ENCODE data around the gene SORCS2. TPM values are rescaled to one million over a fixed set of nuclear protein-coding genes. Genes with fewer than 3 reads are reported as not detected.

The SORCS2 gene
- total and polyA plus RNA-seq, 2 of the 4 experiments (the other 2 are of a cell fraction), result 0.36 to 0.62 TPM

DNA sequence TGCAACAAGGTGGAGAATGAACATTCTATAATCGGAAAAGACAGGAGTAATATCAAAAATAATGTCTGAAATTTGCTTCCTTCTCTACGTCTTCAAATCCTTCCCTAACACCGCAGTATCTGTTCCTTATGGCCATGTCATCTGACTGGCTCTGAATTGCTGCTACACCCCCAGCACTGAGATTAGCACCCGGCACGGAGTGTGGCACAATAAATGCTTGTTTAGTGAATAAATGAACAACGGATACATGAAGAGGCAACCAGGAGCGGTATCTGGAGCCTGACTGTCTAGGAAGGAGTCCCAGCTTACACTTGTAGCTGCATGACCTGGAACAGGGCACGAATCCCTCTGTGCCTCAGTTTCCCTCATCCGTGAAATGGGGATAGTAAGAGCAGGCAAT lies 583.1 kb downstream of the SORCS2 start (continued):
- no peak for TF ChIP-seq SMC3 (IDR thresholded peaks at IDR 0.05; ENCODE audit: low read depth, low read length)
- TF ChIP-seq MXI1 (IDR thresholded peaks at IDR 0.05; ENCODE audit: borderline replicate concordance, low read depth, low read length), result no peak
- no peak for TF ChIP-seq RFX5 (IDR thresholded peaks at IDR 0.05; ENCODE audit: low read depth, low read length)
- TF ChIP-seq POLR2A (IDR thresholded peaks at IDR 0.05; ENCODE audit: low read depth, low read length), result no peak

DNA sequence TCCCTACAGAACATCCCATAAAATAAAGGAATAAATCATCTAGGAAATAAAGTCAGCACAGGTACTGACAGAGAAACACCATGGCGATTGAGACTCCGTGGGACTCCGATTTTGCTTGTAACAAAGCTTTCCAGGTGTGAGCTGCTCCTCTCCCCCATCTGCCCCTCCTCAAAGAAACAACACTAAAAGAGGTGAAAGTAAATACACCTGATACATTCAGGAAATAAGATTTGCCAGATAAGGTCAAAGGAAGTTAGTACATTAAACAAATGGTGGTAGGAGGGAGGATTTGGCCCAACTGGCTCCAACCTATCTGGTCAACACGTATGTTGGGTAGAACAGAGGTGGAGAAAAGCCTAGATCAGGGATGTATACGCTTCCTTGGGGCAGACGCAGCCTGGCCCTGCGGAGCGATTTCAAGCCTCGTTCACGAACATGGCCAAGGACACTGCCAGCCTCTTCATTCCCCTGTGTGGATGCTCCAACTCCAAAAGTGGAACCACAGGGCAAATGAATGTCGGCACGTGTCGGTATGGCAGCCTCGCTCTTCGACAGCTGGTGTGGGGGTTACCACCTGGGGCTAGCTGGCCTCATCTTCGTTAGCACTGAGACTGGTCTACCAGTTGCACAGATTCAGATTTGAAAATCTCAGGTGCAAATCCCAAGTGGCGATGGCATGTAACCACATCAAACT lies 584.8 kb downstream of the SORCS2 start:
- no peak overlapping the region for H4K91ac ChIP-seq (ENCODE audit: insufficient read depth, low read depth, low read length)
- H3K4me3 ChIP-seq (ENCODE audit: insufficient read depth, low read depth, low read length), result no peak overlapping the region
- H3K4me2 ChIP-seq (ENCODE audit: low read depth, low read length), result no peak overlapping the region
- ATAC-seq (ENCODE audit: low read depth), result no peak
- H4K5ac ChIP-seq (ENCODE audit: low read depth, low read length), result no peak overlapping the region
- H3K27ac ChIP-seq (ENCODE audit: insufficient read depth, low read length), result no peak overlapping the region
- no peaks in the 10 kb centered on the region for H3K9me3 ChIP-seq (ENCODE audit: control insufficient read depth, insufficient read depth, low read length)
- H3K9ac ChIP-seq (ENCODE audit: low read depth, low read length), result no peak overlapping the region
- H3K4ac ChIP-seq (ENCODE audit: low read depth, low read length), result no peak overlapping the region
- peaks cover 22% of the 10 kb centered on the region for H3K4me1 ChIP-seq (ENCODE audit: control insufficient read depth, insufficient read depth, low read length)
- peaks cover 70% of the 10 kb centered on the region for H3K36me3 ChIP-seq (ENCODE audit: control insufficient read depth, insufficient read depth, low read length)
- no peak overlapping the region for H4K8ac ChIP-seq (ENCODE audit: low read depth in 2 of 2, low read length in 2 of 2)
- H3K18ac ChIP-seq (ENCODE audit: low read depth, low read length), result no peak overlapping the region
- H2BK15ac ChIP-seq (ENCODE audit: low read depth, low read length), result no peak overlapping the region
- peaks cover 6% of the 10 kb centered on the region; the same call in 1 of the 2 replicates for H3K9me1 ChIP-seq (ENCODE audit: insufficient read depth, low read length)
- no peak overlapping the region for H2BK5ac ChIP-seq (ENCODE audit: low read depth, low read length, poor library complexity, severe bottlenecking)
- no peak for DNase-seq
- POLR2A ChIA-PET (ENCODE audit: unreplicated experiment), result no interaction called here
- intact Hi-C loops (cut with micrococcal nuclease) (no loop called here), dilution Hi-C loops (cut with HindIII; ENCODE audit: low sequenced_read_pairs, unreplicated experiment) (no loop called here), in situ Hi-C loops (cut with MboI; ENCODE audit: low sequenced_read_pairs) (no loop called here)
- peaks cover 47% of the 10 kb centered on the region for H4K20me1 ChIP-seq (ENCODE audit: insufficient read depth, low read length)
- no peak overlapping the region for H2BK120ac ChIP-seq (ENCODE audit: low read depth, low read length)
- H3K23ac ChIP-seq (ENCODE audit: low read depth, low read length), result no peak overlapping the region
- H3K56ac ChIP-seq (ENCODE audit: extremely low read depth, insufficient read depth, low read length), result no peak overlapping the region
- H2AK9ac ChIP-seq (replicated peaks; ENCODE audit: low read depth, low read length, poor library complexity), result peak overlapping the region; percentile 62
- no TSS peak for BruUV-seq (replicated peaks)
- H2AK5ac ChIP-seq (ENCODE audit: low read depth, low read length), result no peak overlapping the region
- no peaks in the 10 kb centered on the region for H3K27me3 ChIP-seq (ENCODE audit: control insufficient read depth, insufficient read depth, low read length)
- WGBS, 2 experiments (ENCODE audit: extremely low coverage in 2 of 2, insufficient read length in 1 of 2), result 98% methylated on average over 8 of the region's 17 CpGs; no CpG with 5 or more reads in 1 of the 2 experiments
- H2AFZ ChIP-seq (replicated peaks; ENCODE audit: low read length, poor library complexity), result no peak overlapping the region
- no peak overlapping the region for H2BK20ac ChIP-seq (ENCODE audit: low read depth, low read length)
- CTCF ChIA-PET, result no interaction called here
- peaks cover 34 to 83% of the 10 kb centered on the region in 2 experiments for H3K79me1 ChIP-seq (ENCODE audit: low read depth in 1 of 2, low read length in 2 of 2)
- no peak overlapping the region for H3K14ac ChIP-seq (replicated peaks; ENCODE audit: low read depth, low read length)
- no peak for TF ChIP-seq NFE2L2 (IDR thresholded peaks at IDR 0.05; ENCODE audit: low read depth, low read length)
- TF ChIP-seq, protein P1, sequence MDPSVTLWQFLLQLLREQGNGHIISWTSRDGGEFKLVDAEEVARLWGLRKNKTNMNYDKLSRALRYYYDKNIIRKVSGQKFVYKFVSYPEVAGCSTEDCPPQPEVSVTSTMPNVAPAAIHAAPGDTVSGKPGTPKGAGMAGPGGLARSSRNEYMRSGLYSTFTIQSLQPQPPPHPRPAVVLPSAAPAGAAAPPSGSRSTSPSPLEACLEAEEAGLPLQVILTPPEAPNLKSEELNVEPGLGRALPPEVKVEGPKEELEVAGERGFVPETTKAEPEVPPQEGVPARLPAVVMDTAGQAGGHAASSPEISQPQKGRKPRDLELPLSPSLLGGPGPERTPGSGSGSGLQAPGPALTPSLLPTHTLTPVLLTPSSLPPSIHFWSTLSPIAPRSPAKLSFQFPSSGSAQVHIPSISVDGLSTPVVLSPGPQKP (IDR thresholded peaks at IDR 0.05; ENCODE audit: borderline replicate concordance, low read depth, low read length), result no peak
- no peak for TF ChIP-seq MAFK (IDR thresholded peaks at IDR 0.05; ENCODE audit: low read depth, low read length)
- no peak for TF ChIP-seq MAZ (IDR thresholded peaks at IDR 0.05; ENCODE audit: borderline replicate concordance, low read depth, low read length)
- TF ChIP-seq, protein P2, sequence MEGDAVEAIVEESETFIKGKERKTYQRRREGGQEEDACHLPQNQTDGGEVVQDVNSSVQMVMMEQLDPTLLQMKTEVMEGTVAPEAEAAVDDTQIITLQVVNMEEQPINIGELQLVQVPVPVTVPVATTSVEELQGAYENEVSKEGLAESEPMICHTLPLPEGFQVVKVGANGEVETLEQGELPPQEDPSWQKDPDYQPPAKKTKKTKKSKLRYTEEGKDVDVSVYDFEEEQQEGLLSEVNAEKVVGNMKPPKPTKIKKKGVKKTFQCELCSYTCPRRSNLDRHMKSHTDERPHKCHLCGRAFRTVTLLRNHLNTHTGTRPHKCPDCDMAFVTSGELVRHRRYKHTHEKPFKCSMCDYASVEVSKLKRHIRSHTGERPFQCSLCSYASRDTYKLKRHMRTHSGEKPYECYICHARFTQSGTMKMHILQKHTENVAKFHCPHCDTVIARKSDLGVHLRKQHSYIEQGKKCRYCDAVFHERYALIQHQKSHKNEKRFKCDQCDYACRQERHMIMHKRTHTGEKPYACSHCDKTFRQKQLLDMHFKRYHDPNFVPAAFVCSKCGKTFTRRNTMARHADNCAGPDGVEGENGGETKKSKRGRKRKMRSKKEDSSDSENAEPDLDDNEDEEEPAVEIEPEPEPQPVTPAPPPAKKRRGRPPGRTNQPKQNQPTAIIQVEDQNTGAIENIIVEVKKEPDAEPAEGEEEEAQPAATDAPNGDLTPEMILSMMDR (conservative IDR thresholded peaks at IDR 0.05; ENCODE audit: low read depth, low read length), result no peak
- no peak for TF ChIP-seq BHLHE40 (IDR thresholded peaks at IDR 0.05; ENCODE audit: low read depth, low read length)
- no peak for TF ChIP-seq USF2 (IDR thresholded peaks at IDR 0.05; ENCODE audit: low read depth, low read length)
- TF ChIP-seq SMC3 (IDR thresholded peaks at IDR 0.05; ENCODE audit: low read depth, low read length), result no peak
- no peak for TF ChIP-seq CHD1 (IDR thresholded peaks at IDR 0.05; ENCODE audit: low read depth, low read length)
- TF ChIP-seq FOS (IDR thresholded peaks at IDR 0.05; ENCODE audit: low read depth, low read length), result no peak
- TF ChIP-seq MXI1 (IDR thresholded peaks at IDR 0.05; ENCODE audit: borderline replicate concordance, low read depth, low read length), result no peak
